Liver (tissue), 3 donors: ENCODE results near the gene CNN1.

Source experiments
- ATF3 ChIP-seq: IDR thresholded peaks from 2 replicates; pipeline ENCODE4 v1.6.1; 2016; ENCODE audit warnings: antibody characterized with exemption
- CTCF ChIP-seq: fragments of 150-350 bp; IDR thresholded peaks from 2 replicates; pipeline ENCODE4 v1.5.1; 2017; ENCODE audit warnings: improper control_type of control experiment, low read depth, low read length; ENCODE audit not compliant: missing input control
- FOXA1 ChIP-seq: IDR thresholded peaks from 2 replicates; pipeline ENCODE4 v1.6.1; 2016; ENCODE audit warnings: antibody characterized with exemption
- GABPA ChIP-seq, 2 donors: IDR thresholded peaks in 1 of 2; conservative IDR thresholded peaks in 1 of 2; 2 replicates each; pipeline ENCODE4 v1.6.1; 2016; ENCODE audit warnings: antibody characterized with exemption in 2 of 2, mild to moderate bottlenecking in 1 of 2, moderate library complexity in 1 of 2
- MAX ChIP-seq: IDR thresholded peaks from 2 replicates; pipeline ENCODE4 v1.6.1; 2016; ENCODE audit warnings: antibody characterized with exemption
- RAD21 ChIP-seq, 2 donors: IDR thresholded peaks; 2 replicates each; pipeline ENCODE4 v1.6.1; 2016; ENCODE audit warnings: antibody characterized with exemption in 2 of 2, mild to moderate bottlenecking in 2 of 2
- TAF1 ChIP-seq: conservative IDR thresholded peaks from 2 replicates; pipeline ENCODE4 v1.6.1; 2016; ENCODE audit warnings: antibody characterized with exemption, mild to moderate bottlenecking
- YY1 ChIP-seq: IDR thresholded peaks from 2 replicates; pipeline ENCODE4 v1.6.1; 2016; ENCODE audit warnings: antibody characterized with exemption, mild to moderate bottlenecking
- ZBTB33 ChIP-seq: IDR thresholded peaks from 2 replicates; pipeline ENCODE4 v1.6.1; 2016; ENCODE audit warnings: antibody characterized with exemption
- donor health status: healthy.
- donor health status: healthy.

GRCh38 chr19:11577451-11578257 is 39.0 kb downstream of the CNN1 start, which contains the start of gene ACP5:
- TF ChIP-seq CTCF = no peak
- TF ChIP-seq YY1 = no peak
- no peak for TF ChIP-seq MAX
- no peak for TF ChIP-seq ZBTB33
- no peak for TF ChIP-seq GABPA (IDR thresholded peaks at IDR 0.05 in 1 of 2, conservative IDR thresholded peaks at IDR 0.05 in 1 of 2)
- TF ChIP-seq TAF1 = no peak
- no peak for TF ChIP-seq ATF3
- no peak for TF ChIP-seq RAD21 (IDR thresholded peaks at IDR 0.05)
- no peak for TF ChIP-seq FOXA1
